ENCODE results near the gene LYPD3.
"Not testable (repeated sequence)": the region's sequence is repeated elsewhere in the genome, so short reads cannot be mapped to it uniquely, and the experiment has no call there.

The LYPD3 gene

GRCh38 chr19:43465468-43466120 lies at the start of gene LYPD3:
LYPD3 (minus strand) TSS chr19:43465608; CDS start chr19:43465571, 37 bp downstream.
- FAIRE-seq: no peak

DNA sequence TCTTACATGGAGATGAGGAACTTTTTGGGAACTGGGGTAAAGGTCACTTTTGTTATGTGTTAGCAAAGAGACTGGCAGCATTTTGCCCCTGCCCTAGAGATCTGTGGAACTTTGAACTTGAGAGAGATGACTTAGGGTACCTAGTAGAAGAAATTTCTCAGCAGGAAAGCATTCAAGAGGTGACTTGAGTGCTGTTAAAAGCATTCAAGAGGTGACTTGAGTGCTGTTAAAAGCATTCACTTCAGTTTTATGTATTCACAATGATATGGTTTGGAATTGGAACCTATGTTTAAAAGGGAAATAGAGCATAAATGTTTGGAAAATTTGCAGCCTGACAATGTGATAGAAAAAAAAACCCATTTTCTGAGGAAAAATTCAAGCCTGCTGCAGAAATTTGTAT lies 47.0 kb upstream of the LYPD3 start:
- not testable (repeated sequence) for FAIRE-seq

DNA sequence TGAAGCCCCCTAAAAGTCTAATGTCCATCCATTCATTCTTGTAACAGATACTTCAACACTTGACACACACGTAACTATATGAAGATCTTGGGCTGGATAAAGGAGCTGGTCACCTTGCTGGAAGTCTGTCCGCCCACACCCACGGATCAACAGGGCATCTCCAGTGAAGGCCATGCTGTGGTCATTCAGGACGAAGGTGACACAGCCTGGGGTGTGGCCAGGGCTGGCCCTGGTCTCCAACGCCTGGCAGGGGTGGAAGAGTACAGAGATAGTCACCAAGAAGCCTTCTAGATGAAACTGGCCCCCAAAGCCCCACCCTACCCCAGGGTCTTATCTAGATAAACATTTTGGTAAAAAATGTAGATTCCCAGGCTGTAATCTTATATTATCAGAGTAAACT lies 45.9 kb upstream of the LYPD3 start:
- FAIRE-seq: no peak

DNA sequence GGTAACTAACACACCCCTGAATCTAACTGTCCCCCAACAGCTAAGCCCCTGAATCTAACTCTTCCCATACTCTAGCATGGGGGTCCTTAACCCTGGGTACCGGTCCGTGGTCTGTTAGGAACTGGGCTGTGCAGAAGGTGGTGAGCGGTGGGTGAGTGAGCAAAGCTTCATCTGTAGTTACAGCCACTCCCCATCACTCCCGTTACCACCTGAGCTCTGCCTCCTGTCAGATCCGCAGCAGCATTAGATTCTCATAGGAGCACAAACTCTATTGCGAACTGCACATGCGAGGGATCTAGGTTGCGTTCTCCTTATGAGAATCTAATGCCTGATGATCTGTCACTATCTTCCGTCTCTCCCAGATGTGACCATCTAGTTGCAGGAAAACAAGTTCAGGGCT lies 45.3 kb upstream of the LYPD3 start:
- no peak for FAIRE-seq

DNA sequence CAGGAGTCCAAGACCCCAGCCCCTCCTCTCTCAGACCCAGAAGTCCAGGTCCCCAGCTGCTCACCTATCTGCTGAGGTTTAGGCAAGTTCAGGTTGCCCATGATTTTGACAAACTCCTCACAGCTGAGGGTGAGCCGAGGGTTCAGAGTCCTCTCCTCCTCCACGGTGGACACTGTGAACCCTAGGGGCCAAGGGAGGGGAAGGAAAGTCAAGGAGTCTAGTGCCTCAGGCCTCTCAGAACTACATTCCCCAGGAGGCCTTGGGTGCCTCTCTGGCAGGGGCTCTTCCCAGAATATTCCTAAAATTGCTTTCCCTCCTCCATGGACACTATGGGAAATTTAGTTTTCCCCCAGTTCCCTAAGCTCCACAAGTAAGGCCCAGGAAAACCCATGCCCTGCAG lies 42.5 kb upstream of the LYPD3 start:
- FAIRE-seq: no peak

- no peak for FAIRE-seq
These were observed 41.2 kb upstream of the LYPD3 start for GRCh38 chr19:43506629-43507028.

DNA sequence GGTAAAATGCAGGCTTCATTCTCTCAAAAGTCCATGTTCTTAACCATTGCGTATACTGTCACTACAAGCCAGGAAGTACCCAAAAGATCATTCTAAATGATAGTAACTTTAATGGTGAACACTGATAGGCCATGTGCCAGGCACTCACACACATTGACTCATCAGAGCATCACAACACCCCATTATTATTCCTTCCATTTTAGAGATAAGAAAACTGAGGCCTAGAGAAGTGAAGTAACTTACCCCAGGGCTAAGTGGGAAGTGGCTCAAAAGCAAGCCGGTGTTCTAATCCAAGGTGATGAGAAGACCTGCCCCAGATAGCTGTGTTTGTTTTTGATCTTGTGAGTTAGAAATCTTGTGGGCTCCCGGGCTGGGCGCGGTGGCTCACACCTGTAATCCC lies 40.5 kb upstream of the LYPD3 start:
- no peak for FAIRE-seq

DNA sequence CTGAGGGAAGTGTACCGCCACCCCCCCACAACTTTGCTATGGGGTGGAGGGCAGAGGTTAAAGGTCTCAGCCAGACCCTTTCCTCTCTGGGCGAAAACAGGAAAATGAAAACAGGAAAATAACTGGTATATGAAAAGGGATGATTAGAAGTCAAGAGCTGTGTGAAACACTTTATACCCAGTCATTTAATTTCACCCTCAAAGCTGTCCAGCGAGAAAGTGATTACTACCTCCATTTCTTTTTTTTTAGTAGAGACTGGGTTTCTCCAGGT lies 39.7 kb upstream of the LYPD3 start:
- FAIRE-seq: no peak

- FAIRE-seq: no peak
These were observed 39.2 kb upstream of the LYPD3 start, which contains the start of gene PHLDB3 for GRCh38 chr19:43504426-43505185. PHLDB3 (minus strand) TSS chr19:43504746; CDS start chr19:43504118, 628 bp downstream.

DNA sequence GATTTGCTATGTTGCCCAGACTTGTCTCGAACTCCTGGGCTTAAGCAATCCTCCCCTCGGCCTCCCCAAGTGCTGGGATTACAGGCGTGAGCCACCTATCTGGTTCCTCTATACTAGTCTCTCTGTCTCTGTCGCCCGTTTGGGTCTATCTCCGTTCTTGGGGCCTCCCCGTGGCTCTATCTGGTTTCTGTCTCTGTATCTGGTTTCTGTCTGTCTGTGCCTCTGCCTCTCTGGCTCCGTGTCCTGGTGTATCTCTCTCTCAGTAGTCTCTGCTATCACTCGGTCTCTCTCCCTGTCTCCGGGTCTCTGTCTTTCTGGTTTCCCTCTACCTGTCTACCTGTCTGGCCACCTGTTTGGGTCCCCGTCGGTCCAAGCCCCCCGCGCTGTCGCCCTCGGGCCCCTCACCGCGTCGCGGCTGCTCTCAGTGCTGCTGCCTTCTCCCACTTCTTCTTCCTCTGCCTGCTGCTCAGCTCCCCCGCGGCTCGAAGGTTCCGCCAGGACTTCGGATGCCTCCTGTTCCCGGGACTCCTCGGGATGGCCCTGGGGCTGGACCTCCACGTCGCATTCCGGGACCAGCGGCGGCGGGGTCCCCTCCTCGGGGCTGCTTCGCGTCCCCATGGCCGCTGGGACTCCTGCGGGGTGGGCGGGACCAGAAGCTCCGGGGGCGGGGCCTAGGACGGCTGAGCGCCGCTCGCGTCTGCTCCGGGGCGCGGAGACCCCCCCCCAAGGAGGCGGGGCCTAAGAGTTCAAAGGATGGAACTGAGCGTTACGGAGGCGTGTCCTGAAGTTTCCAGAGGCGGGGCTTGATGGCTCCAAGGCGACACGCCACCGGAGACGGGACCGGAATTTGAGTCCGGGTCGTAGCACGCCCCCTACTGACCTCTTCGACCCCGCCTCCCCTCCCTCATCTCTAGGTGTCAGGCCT lies 38.4 kb upstream of the LYPD3 start:
- FAIRE-seq: no peak

DNA sequence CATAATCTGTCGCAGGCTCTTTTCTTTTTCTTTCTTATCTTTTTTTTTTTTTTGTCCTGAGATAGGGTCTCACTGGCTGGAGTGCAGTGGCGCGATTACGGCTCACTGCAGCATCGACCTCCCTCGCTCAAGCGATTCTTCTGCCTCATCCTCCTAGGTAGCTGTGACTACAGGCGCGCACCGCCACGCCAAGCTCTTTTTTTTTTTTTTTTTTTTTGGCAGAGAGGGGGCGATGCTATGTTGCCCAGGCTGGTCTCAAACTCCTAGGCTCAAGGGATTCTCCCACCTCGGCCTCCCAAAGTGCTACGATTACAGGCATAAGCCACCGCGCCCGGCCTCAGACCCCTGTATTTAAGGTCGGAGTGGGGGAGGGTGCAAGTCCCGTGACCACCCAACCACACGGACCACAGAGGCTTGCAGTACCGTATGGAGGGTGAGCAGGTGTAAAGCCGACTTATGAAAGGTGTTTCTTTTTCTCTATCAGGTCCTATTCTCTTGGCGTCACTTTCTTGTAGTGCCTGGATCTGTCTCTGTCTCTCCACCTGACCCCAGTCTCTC lies 37.1 kb upstream of the LYPD3 start:
- FAIRE-seq: no peak

DNA sequence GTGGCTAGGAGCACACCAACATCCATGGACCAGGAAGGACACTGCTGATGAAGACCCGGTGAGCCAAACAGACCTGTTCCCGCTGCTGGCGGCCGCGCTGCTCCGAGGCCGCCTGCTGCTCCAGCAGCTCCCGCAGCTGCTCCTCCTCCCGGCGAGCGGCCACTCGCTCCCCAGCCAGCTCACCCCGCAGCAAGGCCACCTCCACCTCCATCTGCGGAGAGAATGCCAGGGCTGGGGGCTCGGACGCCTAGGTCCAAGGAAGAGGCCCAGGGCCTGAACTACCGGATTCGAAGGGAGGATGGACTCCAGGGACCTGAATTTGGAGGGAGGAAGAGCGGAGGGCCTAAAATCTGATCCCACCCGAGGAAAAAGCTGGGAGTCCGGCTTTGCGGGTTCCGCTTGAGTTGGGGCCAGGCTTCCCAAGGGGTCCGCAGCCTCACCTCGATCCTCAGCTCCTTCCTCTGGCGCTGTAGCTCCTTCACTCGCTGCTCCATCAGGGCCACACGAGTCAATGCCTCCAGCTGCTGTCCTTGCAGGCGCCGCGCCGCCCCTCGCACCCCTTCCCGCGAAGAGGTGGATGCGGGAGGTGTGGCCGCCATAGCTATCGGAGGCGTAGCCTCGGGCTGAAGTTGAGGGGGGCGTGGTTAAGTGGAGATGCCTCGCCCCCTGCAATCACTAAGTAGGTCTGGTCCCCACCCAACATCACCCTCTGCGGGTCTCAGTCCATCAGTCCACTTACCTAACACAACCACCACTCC lies 36.4 kb upstream of the LYPD3 start:
- no peak for FAIRE-seq

GRCh38 chr19:43499042-43499441 lies 33.6 kb upstream of the LYPD3 start:
- no peak for FAIRE-seq

DNA sequence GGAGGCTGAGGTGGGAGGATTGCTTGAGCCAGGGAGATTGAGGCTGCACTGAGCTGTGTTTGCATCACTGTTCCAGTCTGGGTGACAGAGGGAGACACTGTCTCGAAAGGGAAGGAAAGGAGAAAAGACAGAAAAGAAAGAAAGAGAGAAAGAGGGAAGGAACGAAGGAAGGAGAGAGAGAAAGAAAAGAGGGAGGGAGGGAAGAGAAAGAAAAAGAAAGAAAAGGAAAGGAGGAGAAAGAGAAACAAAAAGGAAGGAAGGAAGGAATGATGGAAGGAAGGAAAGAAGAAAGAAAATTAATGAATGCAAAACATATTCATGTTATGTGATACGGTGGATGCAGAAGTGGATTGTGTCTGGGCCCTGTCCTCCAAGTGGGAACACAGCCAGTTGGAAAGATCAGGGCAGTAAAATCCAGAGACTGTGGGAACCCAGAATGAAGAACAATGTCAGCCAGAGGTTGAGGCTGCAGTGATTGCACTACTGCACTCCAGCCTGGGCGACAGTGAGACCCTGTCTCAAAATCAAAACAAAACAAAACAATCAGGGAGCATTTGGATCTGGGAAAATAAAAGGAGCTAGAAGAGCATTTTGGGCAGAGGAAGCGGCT lies 32.9 kb upstream of the LYPD3 start:
- FAIRE-seq: no peak

GRCh38 chr19:43496960-43497359 lies 31.6 kb upstream of the LYPD3 start:
- FAIRE-seq: no peak

DNA sequence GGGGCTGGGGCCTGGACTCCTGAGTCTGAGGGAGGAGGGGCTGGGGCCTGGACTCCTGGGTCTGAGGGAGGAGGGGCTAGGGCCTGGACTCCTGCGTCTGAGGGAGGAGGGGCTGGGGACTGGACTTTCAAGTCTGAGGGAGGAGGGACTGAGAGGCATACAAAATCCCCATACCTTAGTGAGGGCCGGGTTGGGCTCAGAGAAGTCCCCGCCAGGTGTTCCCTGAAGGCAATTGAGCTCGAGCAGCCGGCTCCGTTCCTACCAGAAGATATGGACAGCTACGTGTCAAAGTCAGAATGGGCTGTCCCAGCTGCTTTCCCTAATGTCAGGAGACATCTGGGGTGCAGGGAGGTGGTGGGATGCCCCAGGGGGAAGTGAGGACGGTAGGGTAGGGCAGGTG lies 29.7 kb upstream of the LYPD3 start:
- no peak for FAIRE-seq

- no peak for FAIRE-seq
These were observed 25.4 kb upstream of the LYPD3 start for GRCh38 chr19:43490759-43491158.

GRCh38 chr19:43489979-43490599 lies 24.7 kb upstream of the LYPD3 start:
- FAIRE-seq: no peak

DNA sequence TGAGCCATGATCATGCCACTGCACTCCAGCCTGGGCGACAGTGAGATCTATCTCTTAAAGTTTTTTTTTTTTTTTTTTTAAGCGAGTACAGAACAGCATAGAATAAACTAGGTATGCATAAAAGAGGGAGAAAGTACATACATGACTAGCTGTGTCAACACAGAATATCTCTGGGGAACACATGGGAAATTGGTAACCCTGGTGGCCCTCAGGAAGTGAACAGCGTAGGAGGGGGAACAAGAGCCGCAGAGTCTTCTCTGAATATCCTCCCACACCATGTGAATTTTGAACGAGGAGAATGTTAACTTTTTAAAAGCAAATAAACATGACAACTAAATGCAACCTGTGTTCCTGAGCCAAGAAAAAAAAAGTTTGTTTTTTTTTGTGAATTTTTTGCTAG lies 23.9 kb upstream of the LYPD3 start:
- FAIRE-seq: no peak

- FAIRE-seq: no peak
These were observed 22.8 kb upstream of the LYPD3 start for GRCh38 chr19:43488179-43488578.

DNA sequence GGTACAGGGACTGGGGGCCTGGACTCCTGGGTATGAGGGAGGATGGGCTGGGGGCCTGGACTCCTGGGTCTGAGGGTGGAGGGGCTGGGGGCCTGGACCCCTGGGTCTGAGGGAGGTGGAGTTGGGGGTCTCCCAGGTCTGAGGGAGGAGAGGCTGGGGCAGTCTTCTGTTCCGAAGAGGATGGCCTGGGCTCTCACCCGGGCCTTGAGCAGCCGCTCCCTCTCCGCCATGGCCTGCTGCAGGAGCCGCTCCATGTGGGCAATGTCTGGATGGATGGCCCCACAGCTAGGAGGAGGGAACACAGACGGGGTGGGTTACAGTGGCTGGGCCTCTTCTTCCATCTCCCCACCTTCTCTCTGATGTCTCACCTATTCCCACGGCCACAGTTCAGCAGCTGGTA lies 21.0 kb upstream of the LYPD3 start:
- FAIRE-seq: no peak

- FAIRE-seq: no peak
These were observed 20.5 kb upstream of the LYPD3 start for GRCh38 chr19:43485951-43486350.
